DOHH2 (cell line): ENCODE data around the gene FAM229B.
A peak's percentile ranks its signal among the peaks of the same experiment; 100 is the strongest.
"Not testable (repeated sequence)": the region's sequence is repeated elsewhere in the genome, so short reads cannot be mapped to it uniquely, and the experiment has no call there.

Experiments used
- H3F3A ChIP-seq: fragments of 200-600 bp; sonication (generic), shearing (Covaris generic); 2 replicates; pipeline ENCODE4 v1.6.0; 2016; ENCODE audit warnings: antibody characterized with exemption, mild to moderate bottlenecking; ENCODE audit not compliant: control insufficient read depth, insufficient read depth
- H3K27ac ChIP-seq: fragments of 200-600 bp; sonication (generic); 2 replicates; pipeline ENCODE4 v1.5.1; 2014; ENCODE audit warnings: low read depth, mild to moderate bottlenecking, low read length, moderate library complexity
- H3K27me3 ChIP-seq: fragments of 200-600 bp; sonication (generic); 2 replicates; pipeline ENCODE4 v1.6.1; 2014; ENCODE audit warnings: mild to moderate bottlenecking, low read length, mixed read lengths; ENCODE audit not compliant: control insufficient read depth
- H3K36me3 ChIP-seq: fragments of 200-600 bp; sonication (generic); 2 replicates; pipeline ENCODE4 v1.6.1; 2014; ENCODE audit warnings: mild to moderate bottlenecking, low read length, moderate library complexity, mixed read lengths; ENCODE audit not compliant: control insufficient read depth
- H3K4me1 ChIP-seq: fragments of 200-600 bp; sonication (generic); 2 replicates; pipeline ENCODE4 v1.6.1; 2014; ENCODE audit warnings: mild to moderate bottlenecking, low read length, mixed read lengths; ENCODE audit not compliant: control insufficient read depth
- H3K4me2 ChIP-seq: fragments of 200-600 bp; sonication (generic); 2 replicates; pipeline ENCODE4 v1.6.0; 2014; ENCODE audit warnings: mild to moderate bottlenecking, low read length, moderate library complexity
- H3K4me3 ChIP-seq: fragments of 200-600 bp; sonication (generic); 2 replicates; pipeline ENCODE4 v1.5.1; 2014; ENCODE audit warnings: mild to moderate bottlenecking, low read length, mixed read lengths
- H3K79me2 ChIP-seq: fragments of 200-600 bp; sonication (generic); 2 replicates; pipeline ENCODE4 v1.6.1; 2014; ENCODE audit warnings: mild to moderate bottlenecking, low read length, mixed read lengths; ENCODE audit not compliant: control insufficient read depth
- H3K9me2 ChIP-seq: fragments of 200-600 bp; sonication (generic); replicated peaks from 2 replicates; pipeline ENCODE4 v1.6.1; 2014; ENCODE audit warnings: mild to moderate bottlenecking, low read length, mixed read lengths; ENCODE audit not compliant: control insufficient read depth
- H3K9me3 ChIP-seq: fragments of 200-600 bp; sonication (generic); 2 replicates; pipeline ENCODE4 v1.6.1; 2014; ENCODE audit warnings: antibody characterized with exemption, low read length, mixed read lengths; ENCODE audit not compliant: control insufficient read depth, insufficient read depth
- H4K20me1 ChIP-seq: fragments of 200-600 bp; sonication (generic); 2 replicates; pipeline ENCODE4 v1.6.0; 2014; ENCODE audit warnings: low read depth, mild to moderate bottlenecking, antibody characterized with exemption, low read length, moderate library complexity; ENCODE audit not compliant: control insufficient read depth, insufficient read depth
- CTCF ChIP-seq: fragments of 200-600 bp; sonication (generic); IDR thresholded peaks from one replicate; pipeline ENCODE4 v1.5.1; 2014; ENCODE audit warnings: antibody characterized with exemption, mild to moderate bottlenecking, low read depth, low read length; ENCODE audit not compliant: poor library complexity, severe bottlenecking
- EZH2phosphoT487 ChIP-seq: fragments of 200-600 bp; sonication (generic); IDR thresholded peaks from 2 replicates; pipeline ENCODE4 v1.6.1; 2017; ENCODE audit warnings: borderline replicate concordance, mild to moderate bottlenecking, antibody characterized with exemption, low read length, moderate library complexity, mixed read lengths

FAM229B gene

GRCh38 chr6:112087916-112088315 lies 525 bp downstream of the FAM229B start:
- Histone ChIP-seq H3K9me2 (no peaks in the 10 kb centered on the region), H3K27ac (no peak overlapping the region)

GRCh38 chr6:112096901-112097300 lies 9.5 kb downstream of the FAM229B start:
- no peaks in the 10 kb centered on the region for H3K9me3 ChIP-seq
- H4K20me1 ChIP-seq, result no peaks in the 10 kb centered on the region
- no peak for TF ChIP-seq CTCF
- no peak for TF ChIP-seq EZH2phosphoT487
- H3K4me1 ChIP-seq, result no peaks in the 10 kb centered on the region
- no peak overlapping the region for H3K4me2 ChIP-seq
- H3K36me3 ChIP-seq, result no peaks in the 10 kb centered on the region
- H3K79me2 ChIP-seq, result no peaks in the 10 kb centered on the region
- no peaks in the 10 kb centered on the region for H3F3A ChIP-seq
- no peak overlapping the region for H3K27ac ChIP-seq
- 0 out of 2 replicates have a peak, but pooled peaks cover 3% of the 10 kb centered on the region for H3K27me3 ChIP-seq
- no peak overlapping the region for H3K4me3 ChIP-seq
- H3K9me2 ChIP-seq, result no peaks in the 10 kb centered on the region

More at GRCh38 chr6:112087916-112088315, 525 bp downstream of the FAM229B start:
- no peak for TF ChIP-seq EZH2phosphoT487
- TF ChIP-seq CTCF, result no peak
- H3K4me1 ChIP-seq, result peaks cover 13% of the 10 kb centered on the region
- H3F3A ChIP-seq, result no peaks in the 10 kb centered on the region
- peak overlapping the region; percentile 92 for H3K4me2 ChIP-seq
- peaks cover 11% of the 10 kb centered on the region for H3K27me3 ChIP-seq
- no peaks in the 10 kb centered on the region for H3K9me3 ChIP-seq
- peak overlapping the region; percentile 79 for H3K4me3 ChIP-seq
- H4K20me1 ChIP-seq, result no peaks in the 10 kb centered on the region
- H3K36me3 ChIP-seq, result peaks cover 24% of the 10 kb centered on the region
- peaks cover 12% of the 10 kb centered on the region for H3K79me2 ChIP-seq

DNA sequence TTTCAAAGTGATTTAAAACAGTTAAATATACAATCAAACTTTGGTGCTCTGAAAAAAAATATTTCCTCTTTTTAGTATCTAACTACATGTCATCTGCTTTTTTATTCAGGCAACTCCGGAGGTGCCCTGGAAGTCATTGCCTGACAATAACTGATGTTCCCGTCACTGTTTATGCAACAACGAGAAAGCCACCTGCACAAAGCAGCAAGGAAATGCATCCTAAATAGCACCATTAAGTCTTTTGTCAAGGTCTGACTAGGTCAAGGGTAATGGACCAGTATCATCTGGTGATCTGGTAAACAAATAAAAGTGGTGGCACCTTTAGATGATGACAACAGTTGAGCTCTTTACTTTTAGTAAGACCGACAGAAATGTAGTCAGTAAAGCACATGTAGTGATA lies 13.2 kb downstream of the FAM229B start:
- Histone ChIP-seq H3K36me3 (no peaks in the 10 kb centered on the region), H3K27me3 (no peaks in the 10 kb centered on the region), H3K9me3 (no peaks in the 10 kb centered on the region), H3K79me2 (no peaks in the 10 kb centered on the region), H3F3A (no peaks in the 10 kb centered on the region), H4K20me1 (no peaks in the 10 kb centered on the region), H3K9me2 (no peaks in the 10 kb centered on the region), H3K27ac (no peak overlapping the region), H3K4me1 (no peaks in the 10 kb centered on the region), H3K4me3 (no peak overlapping the region), H3K4me2 (no peak overlapping the region)
- TF ChIP-seq EZH2phosphoT487 (no peak), CTCF (no peak)

- H3K4me3 ChIP-seq, H3K4me1 ChIP-seq, H4K20me1 ChIP-seq, H3K36me3 ChIP-seq, H3K27me3 ChIP-seq, H3K9me2 ChIP-seq, H3F3A ChIP-seq, H3K9me3 ChIP-seq, H3K79me2 ChIP-seq, H3K27ac ChIP-seq, H3K4me2 ChIP-seq: not testable (repeated sequence)
Measured at GRCh38 chr6:112106026-112106425, 18.6 kb downstream of the FAM229B start.
